Putamen (tissue), 1 donor: ENCODE measurements around the gene POLRMT.
"Not testable (repeated sequence)": the region's sequence is repeated elsewhere in the genome, so short reads cannot be mapped to it uniquely, and the experiment has no call there.

Source experiments
- DNase-seq: peaks from one replicate; pipeline ENCODE4 v3.0.0-alpha.2; 2016; ENCODE audit warnings: low spot score

Gene POLRMT

GRCh38 chr19:633068-633785 is at the start of gene POLRMT:
Gene POLRMT (minus strand): TSS chr19:633537. CDS start chr19:633512, 25 bp downstream.
- DNase-seq, result peak; percentile 98

GRCh38 chr19:682678-683320 is 49.5 kb upstream of the POLRMT start:
- DNase-seq, result no peak

- no peak for DNase-seq
Measured at GRCh38 chr19:681029-682019, 48.0 kb upstream of the POLRMT start.

GRCh38 chr19:680287-681028 is 47.1 kb upstream of the POLRMT start:
- DNase-seq, result peak; percentile 98

GRCh38 chr19:679418-680286 is 46.3 kb upstream of the POLRMT start:
- DNase-seq, result peak; percentile 40

DNA sequence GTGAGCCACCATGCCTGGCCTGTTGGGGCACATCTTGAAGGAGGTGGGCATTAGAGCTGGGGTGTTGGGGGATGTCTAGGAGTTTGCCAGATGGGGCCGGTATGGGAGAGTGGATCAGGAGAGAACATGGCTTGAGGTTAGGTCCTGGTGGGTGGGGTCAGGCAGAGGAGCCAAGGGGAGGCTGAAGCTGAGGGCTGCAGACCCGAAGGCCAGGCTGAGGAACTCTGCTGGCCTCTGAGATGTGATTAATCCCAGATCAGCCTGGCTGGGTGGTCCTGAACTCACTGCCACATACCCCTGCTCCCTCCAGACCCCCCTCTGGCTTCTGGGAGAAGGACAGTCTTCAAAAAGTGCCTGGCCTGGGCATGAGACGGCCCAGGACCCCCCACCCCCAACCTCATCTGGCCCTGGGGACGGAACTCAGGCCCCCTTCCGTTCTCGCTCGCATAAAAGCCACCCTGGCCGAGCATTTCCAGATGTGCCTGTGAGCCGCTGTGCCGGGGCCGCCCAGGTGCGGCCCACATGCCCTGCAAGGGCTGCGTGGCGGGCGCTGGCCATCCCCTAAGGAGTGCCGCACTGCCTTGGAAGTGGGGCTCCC is 45.6 kb upstream of the POLRMT start:
- no peak for DNase-seq

DNA sequence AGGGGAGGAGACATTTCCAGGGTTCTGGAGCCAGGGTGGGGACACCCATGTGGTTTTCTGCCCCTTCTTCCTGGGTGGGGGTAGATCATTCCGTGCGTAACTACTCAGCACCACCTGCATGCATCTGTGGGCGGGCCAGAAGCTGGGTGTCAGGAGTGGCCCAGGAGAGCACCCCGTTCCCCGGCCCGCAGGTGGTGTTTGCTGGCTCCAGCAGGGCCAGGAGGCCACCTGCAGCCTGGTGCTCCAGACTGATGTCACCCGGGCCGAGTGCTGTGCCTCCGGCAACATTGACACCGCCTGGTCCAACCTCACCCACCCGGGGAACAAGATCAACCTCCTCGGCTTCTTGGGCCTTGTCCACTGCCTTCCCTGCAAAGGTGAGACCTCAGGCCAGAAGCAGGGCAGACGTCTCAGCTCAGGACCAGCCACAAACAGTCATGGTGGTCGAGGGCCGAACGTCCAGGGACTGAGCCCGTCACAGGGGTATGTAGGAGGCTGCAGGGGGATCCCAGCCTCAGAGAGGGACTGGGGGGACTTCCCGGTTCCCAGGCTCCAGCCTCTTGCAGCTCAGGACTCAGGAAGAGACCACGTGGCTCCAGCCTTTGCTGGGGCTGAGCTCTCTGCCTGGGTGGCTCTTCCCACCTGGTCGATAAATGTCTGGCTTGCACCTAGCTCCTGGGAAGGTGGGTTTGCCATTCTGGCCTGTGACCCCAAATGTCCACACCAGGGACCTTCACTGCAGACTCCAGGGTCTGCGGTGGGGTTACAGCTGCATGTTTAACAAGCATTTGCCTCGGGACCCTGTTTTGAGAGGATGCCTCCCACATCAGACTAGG is 44.5 kb upstream of the POLRMT start:
- no peak for DNase-seq

DNA sequence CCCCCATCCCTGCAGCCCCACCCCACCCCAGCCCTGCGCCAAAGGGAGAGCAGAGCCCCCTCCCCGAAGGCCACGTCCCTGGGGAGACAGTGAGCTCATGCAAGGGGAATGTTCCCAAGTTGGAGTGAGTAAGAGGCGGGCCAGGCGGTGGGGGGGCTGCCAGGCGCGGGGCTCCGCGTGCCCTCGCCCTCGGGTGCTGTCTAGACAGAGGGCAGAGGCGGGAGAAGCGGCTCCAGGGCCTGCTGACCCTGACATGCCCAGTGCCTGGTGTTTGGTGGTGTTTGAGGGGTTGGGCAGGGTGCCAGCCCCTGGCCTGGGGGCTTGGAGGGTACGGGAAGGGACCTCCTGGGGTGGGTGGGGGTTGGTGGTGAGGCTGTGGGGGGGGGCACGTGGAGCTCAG is 43.9 kb upstream of the POLRMT start:
- DNase-seq, result no peak

DNA sequence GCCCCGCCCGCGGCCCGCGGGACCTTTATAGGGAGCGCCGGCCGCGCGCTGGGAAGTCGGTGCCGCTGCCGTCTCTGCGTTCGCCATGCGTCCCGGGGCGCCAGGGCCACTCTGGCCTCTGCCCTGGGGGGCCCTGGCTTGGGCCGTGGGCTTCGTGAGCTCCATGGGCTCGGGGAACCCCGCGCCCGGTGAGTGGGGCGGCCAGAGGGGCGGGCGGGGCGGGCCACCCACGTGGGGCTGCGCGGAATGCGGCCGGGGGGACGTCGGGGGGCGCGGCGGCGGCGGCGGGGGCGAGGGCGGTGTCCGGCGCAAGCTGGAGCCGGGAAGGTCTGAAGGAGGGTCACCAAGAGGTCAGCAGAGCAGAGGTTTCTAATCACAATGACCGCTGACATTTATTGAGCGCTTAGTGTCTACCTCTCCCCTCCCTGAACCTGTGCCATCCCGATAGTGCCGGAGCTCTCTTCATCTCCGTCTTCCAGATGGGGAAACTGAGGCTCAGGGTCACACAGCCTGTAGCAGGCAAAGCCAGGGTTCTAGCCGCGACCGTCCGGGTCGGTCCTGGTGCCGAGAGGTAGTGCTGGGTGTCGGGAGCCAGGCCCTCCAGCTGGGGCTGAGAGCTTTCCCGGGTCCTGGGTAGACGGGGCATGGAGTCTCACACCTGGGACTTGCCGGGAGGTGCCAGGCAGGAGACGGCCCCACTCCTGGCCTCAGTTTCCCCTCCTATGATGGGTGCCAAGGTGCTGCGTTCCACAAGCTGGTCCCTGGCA is 43.2 kb upstream of the POLRMT start, which contains the start of gene FSTL3:
Gene FSTL3 (plus strand): TSS at position 54 of the 767 bp plus-strand sequence. CDS start 32 bp downstream, at position 86.
- no peak for DNase-seq

DNA sequence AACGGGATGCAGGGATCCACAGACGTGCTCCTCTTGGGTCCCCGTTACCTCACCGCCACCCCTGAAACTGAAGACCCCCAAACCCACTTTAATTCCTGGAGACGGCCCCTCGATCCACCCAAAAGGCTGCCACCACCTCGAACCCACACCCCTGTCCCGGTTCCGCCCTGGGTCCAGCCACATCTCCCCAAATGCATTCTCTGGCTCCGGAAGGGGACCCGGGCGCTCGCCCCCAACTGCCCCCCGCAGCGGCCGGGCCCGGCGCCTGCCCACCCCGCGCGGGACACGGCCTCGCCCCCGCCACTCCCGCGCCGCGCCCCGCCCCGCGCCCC is 42.6 kb upstream of the POLRMT start:
- no peak for DNase-seq

DNA sequence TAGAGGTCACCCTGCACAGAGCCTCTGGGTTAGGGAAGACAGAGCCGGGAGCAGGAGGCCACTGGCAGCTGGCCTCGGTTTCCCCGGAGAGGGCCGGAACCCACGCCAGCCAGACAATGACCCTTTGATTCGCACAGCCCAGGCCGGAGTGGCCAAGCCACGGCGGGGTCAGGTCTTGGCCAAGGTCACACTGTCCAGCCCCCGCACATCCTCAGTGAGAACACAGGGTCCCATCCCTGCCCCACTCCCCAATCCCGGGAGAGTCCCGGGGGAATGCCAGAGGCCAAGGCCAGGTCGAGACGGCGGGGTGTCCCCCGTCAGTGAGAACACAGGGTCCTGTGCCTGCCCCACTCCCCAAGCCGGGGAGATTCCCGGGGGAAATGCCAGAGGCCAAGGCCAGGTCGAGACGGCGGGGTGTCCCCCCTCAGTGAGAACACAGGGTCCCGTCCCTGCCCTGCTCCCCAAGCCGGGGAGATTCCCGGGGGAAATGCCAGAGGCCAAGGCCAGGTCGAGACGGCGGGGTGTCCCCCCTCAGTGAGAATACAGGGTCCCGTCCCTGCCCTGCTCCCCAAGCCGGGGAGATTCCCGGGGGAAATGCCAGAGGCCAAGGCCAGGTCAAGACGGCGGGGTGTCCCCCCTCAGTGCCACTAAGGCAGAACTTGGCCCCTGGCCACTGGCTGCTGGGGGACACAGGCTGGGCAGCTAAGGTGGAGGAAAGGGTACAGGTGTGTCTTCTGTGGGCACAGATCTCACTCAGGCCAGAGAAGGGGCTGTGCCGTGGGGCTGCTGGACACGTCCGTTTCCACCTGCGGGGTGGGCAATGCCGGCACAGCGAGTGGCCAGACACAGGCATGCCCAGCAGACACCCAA is 41.2 kb upstream of the POLRMT start:
- DNase-seq, result no peak

DNA sequence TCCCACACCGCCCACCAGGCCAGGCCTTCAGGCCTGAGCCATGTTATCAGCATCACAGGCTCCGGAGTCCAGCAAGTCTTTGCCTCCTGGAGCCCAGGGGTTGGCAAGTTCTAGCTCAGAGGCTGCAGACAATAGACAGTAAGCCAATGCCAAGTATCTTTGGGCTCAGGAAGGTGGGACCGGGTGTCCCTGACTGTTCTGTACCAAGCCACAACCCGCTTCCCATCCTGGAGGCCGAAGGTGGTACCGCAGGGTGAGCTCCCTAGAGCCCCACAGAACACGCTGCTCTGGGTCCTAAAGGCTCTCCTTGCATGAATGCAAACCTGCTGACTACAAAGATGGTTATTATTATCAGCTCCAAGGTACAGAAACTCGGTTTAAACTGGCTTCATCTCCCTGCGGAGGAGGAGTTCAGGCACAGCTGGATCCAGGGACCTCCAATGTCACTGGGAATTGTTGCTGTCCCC is 37.3 kb upstream of the POLRMT start:
- DNase-seq, result no peak

- not testable (repeated sequence) for DNase-seq
Measured at GRCh38 chr19:668675-669434, 35.5 kb upstream of the POLRMT start.

DNA sequence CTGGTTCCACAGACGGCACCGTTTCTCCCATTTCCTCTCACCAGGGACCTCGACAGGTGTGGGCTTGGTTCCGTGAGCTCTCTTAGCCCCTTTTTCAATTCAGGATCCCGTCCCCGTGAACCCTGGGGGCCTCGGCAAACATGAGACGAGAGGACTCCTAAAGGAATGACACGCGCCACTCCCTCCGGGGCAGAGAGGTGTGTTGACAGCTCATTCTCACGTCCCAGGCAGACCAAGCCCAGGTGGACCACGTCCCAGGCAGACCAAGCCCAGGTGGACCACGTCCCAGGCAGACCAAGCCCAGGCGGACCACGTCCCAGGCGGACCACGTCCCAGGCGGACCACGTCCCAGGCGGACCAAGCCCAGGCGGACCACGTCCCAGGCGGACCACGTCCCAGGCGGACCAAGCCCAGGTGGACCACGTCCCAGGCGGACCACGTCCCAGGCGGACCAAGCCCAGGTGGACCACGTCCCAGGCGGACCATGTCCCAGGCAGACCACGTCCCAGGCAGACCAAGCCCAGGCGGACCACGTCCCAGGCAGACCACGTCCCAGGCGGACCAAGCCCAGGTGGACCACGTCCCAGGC is 33.7 kb upstream of the POLRMT start:
- not testable (repeated sequence) for DNase-seq

DNA sequence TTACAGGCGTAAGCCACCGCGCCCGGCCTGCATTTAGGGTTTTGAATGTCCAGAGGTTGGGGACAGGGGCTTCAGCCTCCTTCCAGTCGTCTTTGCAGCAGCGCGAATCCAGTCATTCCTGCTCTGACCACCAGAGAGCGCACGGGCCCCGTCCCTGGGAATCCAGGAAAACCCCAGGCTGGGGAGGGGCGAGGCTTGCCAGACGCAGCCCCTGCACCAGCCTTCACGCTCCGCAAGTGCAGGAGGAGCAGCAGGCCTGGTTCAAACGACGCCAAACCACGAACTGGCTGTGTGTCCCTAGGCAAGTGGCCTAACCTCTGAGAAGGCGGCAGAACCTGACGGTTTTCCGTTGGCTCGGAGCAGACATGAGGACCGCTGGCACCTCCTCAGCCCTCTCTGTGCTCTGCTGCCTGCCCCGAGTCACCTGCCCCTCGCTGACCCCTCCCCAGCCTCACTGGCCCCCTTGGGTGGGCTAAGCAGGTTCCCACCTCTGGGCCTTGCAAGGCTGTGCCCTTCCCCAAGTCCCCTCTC is 31.6 kb upstream of the POLRMT start:
- peak; percentile 63 for DNase-seq

DNA sequence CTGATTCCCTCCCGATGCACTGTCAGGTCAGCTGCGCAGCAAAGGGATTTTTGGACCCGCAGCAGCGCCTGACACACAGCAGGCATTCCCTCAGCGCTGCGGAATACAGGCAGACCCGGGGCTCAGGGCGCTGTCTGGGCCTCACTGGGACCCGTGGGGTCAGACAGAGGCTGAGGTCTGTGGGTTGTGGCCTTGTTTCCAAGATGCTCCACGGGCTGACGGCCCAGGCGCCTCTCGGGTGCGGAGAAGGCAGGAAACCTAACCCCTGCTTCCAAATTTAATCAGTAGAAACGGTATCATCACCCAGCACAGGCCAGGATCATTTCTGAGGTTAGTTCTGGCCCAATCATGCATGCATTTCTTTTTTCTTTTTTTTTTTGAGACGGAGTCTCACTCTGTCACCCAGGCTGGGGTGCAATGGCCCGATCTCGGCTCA is 30.4 kb upstream of the POLRMT start:
- no peak for DNase-seq
